HCT116 (cell line): Measurements from ENCODE around the gene EPB41L4A. TPM values are rescaled to one million over a fixed set of nuclear protein-coding genes. Genes with fewer than 3 reads are reported as not detected.
"Not testable (repeated sequence)": the region's sequence is repeated elsewhere in the genome, so short reads cannot be mapped to it uniquely, and the experiment has no call there.

Experiments
- ATAC-seq: fragments of 200-7000 bp; cut with Tn5 transposase; 2 replicates; pipeline ENCODE4 v1.9.1; 2020; ENCODE audit warnings: mild to moderate bottlenecking, moderate library complexity
- BruUV-seq: library from RNA; stranded (reverse); fragments of 400-500 nt; replicated peaks from 2 replicates; lab custom pipeline; 2021; lab: Mats Ljungman, UMichigan
- CTCF ChIA-PET: fragments of 300-600 bp; sonication (Branson Sonifier 250); formaldehyde crosslinking; loops from one replicate; lab custom pipeline; 2021; ENCODE audit warnings: antibody characterized with exemption; lab: Charles Lee
- POLR2A ChIA-PET: fragments of 300-600, 350-600 bp; sonication (Branson Sonifier 250); formaldehyde crosslinking; loops from one replicate; lab custom pipeline; 2021; ENCODE audit warnings: antibody characterized with exemption; lab: Charles Lee
- RAD21 ChIA-PET, 2 experiments: fragments of 300-600 bp; sonication (Branson Sonifier 250); formaldehyde crosslinking; loops; one replicate each; lab custom pipeline; 2023; ENCODE audit warnings: low total read pairs in 2 of 2; ENCODE audit not compliant: uncharacterized antibody in 2 of 2, unreplicated experiment in 2 of 2, low non-redundant PET in 1 of 2; lab: Charles Lee
- DNase-seq: peaks from one replicate; pipeline ENCODE4 v3.0.0-alpha.2; 2010; ENCODE audit warnings: low read depth, low spot score
- H2AFZ ChIP-seq: fragments of 200-600 bp; shearing (Covaris generic), sonication (generic); 2 replicates; pipeline ENCODE4 v1.6.1; 2017; ENCODE audit warnings: low read depth, mixed run types, mixed read lengths, antibody characterized with exemption, low read length; ENCODE audit not compliant: poor library complexity, severe bottlenecking
- H3K27ac ChIP-seq: 2 replicates; pipeline ENCODE4 v1.5.1; 2012; ENCODE audit warnings: low read depth, low read length
- H3K27me3 ChIP-seq: fragments of 200-600 bp; sonication (generic); 2 replicates; pipeline ENCODE4 v1.6.1; 2016; ENCODE audit warnings: mixed run types, low read length, mixed read lengths; ENCODE audit not compliant: insufficient read depth
- H3K36me3 ChIP-seq, 2 experiments: fragments of 200-500 bp in 1 of 2; fragments of 200-600 bp in 1 of 2; sonication (Bioruptor generic) in 1 of 2; sonication (generic) in 1 of 2; 2 replicates each; pipeline versions ENCODE4 v1.5.1 to v1.6.1; 2014 to 2016; ENCODE audit warnings: low read length in 2 of 2, inconsistent platforms in 1 of 2, mixed read lengths in 1 of 2, mixed run types in 1 of 2; ENCODE audit not compliant: insufficient read depth in 2 of 2, control insufficient read depth in 1 of 2
- H3K4me1 ChIP-seq, 2 experiments: fragments of 200-600 bp in 1 of 2; sonication (generic) in 1 of 2; 2 replicates each; pipeline versions ENCODE4 v1.5.1 to v1.6.1; 2012 to 2017; ENCODE audit warnings: low read length in 2 of 2, inconsistent platforms in 1 of 2, mild to moderate bottlenecking in 1 of 2, mixed read lengths in 1 of 2, mixed run types in 1 of 2, moderate library complexity in 1 of 2; ENCODE audit not compliant: insufficient read depth in 2 of 2, control insufficient read depth in 1 of 2
- H3K4me2 ChIP-seq: fragments of 200-600 bp; sonication (generic); 2 replicates; pipeline ENCODE4 v1.6.1; 2017; ENCODE audit warnings: mixed run types, low read length, mixed read lengths
- H3K4me3 ChIP-seq, 2 experiments: fragments of 200-600 bp in 1 of 2; sonication (generic) in 1 of 2; replicated peaks in 1 of 2; 2 replicates each; pipeline ENCODE4 v1.5.1; 2011 to 2016; ENCODE audit warnings: low read length in 2 of 2, control low read depth in 1 of 2, low read depth in 1 of 2, mild to moderate bottlenecking in 1 of 2, mixed read lengths in 1 of 2, mixed run types in 1 of 2
- H3K79me2 ChIP-seq: fragments of 200-600 bp; sonication (generic); 2 replicates; pipeline ENCODE4 v1.6.1; 2017; ENCODE audit warnings: mild to moderate bottlenecking, mixed run types, low read length, moderate library complexity, mixed read lengths; ENCODE audit not compliant: insufficient read depth
- H3K9ac ChIP-seq: fragments of 200-600 bp; sonication (generic); 2 replicates; pipeline ENCODE4 v1.6.1; 2016; ENCODE audit warnings: low read length, mixed read lengths
- H3K9me2 ChIP-seq: fragments of 200-600 bp; sonication (generic), shearing (Covaris generic); 2 replicates; pipeline ENCODE4 v1.6.1; 2017; ENCODE audit warnings: mixed run types, mild to moderate bottlenecking, moderate library complexity; ENCODE audit not compliant: insufficient read depth
- H3K9me3 ChIP-seq, 2 experiments: fragments of 200-500 bp in 1 of 2; fragments of 200-600 bp in 1 of 2; sonication (Bioruptor generic) in 1 of 2; sonication (generic) in 1 of 2; 2 replicates each; pipeline ENCODE4 v1.6.1; 2014 to 2017; ENCODE audit warnings: low read length in 2 of 2, mixed read lengths in 2 of 2, inconsistent platforms in 1 of 2, low read depth in 1 of 2, mild to moderate bottlenecking in 1 of 2, mixed run types in 1 of 2, moderate library complexity in 1 of 2; ENCODE audit not compliant: control insufficient read depth in 1 of 2, insufficient read depth in 1 of 2
- H4K20me1 ChIP-seq: fragments of 200-600 bp; sonication (generic), shearing (Covaris generic); 2 replicates; pipeline ENCODE4 v1.6.1; 2017; ENCODE audit warnings: mixed run types, mild to moderate bottlenecking, moderate library complexity; ENCODE audit not compliant: insufficient read depth
- ATF3 ChIP-seq: IDR thresholded peaks from 2 replicates; pipeline ENCODE4 v1.6.1; 2012
- CBX3 ChIP-seq: IDR thresholded peaks from 2 replicates; pipeline ENCODE4 v1.6.1; 2012; ENCODE audit warnings: low read depth
- CTCF ChIP-seq, 3 experiments: fragments of 200-600 bp in 1 of 3; sonication (generic) in 1 of 3; IDR thresholded peaks in 2 of 3; conservative IDR thresholded peaks in 1 of 3; 2 replicates each; pipeline ENCODE4 v1.5.1; 2012 to 2017; ENCODE audit warnings: low read depth in 2 of 3, low read length in 2 of 3, antibody characterized with exemption in 1 of 3, borderline replicate concordance in 1 of 3, control low read depth in 1 of 3, mild to moderate bottlenecking in 1 of 3, mixed read lengths in 1 of 3, mixed run types in 1 of 3, moderate library complexity in 1 of 3; ENCODE audit not compliant: insufficient read depth in 1 of 3
- EZH2phosphoT487 ChIP-seq: fragments of 200-600 bp; IDR thresholded peaks from 2 replicates; pipeline ENCODE4 v1.6.1; 2018; ENCODE audit warnings: antibody characterized with exemption, borderline replicate concordance
- FOSL1 ChIP-seq: IDR thresholded peaks from 2 replicates; pipeline ENCODE4 v1.6.1; 2012; ENCODE audit warnings: low read depth
- JUND ChIP-seq: IDR thresholded peaks from 2 replicates; pipeline ENCODE4 v1.6.1; 2012
- MAX ChIP-seq: IDR thresholded peaks from 2 replicates; pipeline ENCODE4 v1.6.1; 2012
- POLR2A ChIP-seq: IDR thresholded peaks from 2 replicates; pipeline ENCODE4 v1.7.0; 2011; ENCODE audit warnings: borderline replicate concordance; ENCODE audit not compliant: insufficient read depth, insufficient read length; ENCODE audit errors: extremely low read depth
- REST ChIP-seq: IDR thresholded peaks from 2 replicates; pipeline ENCODE4 v1.6.1; 2012; ENCODE audit warnings: low read depth
- SP1 ChIP-seq: IDR thresholded peaks from 2 replicates; pipeline ENCODE4 v1.6.1; 2012; ENCODE audit warnings: low read depth
- SRF ChIP-seq: IDR thresholded peaks from 2 replicates; pipeline ENCODE4 v1.6.1; 2012; ENCODE audit warnings: low read depth
- YY1 ChIP-seq: IDR thresholded peaks from 2 replicates; pipeline ENCODE4 v1.6.1; 2011; ENCODE audit warnings: low read length, low read depth, moderate library complexity, mild to moderate bottlenecking; ENCODE audit not compliant: insufficient replicate concordance; ENCODE audit errors: extremely low read depth
- intact Hi-C: fragments of 100-400 bp; cut with micrococcal nuclease; formaldehyde crosslinking; loops from 2 replicates; pipeline ENCODE4 v1.10.0; 2022
- total RNA-seq: library from RNA; stranded (reverse); gene quantifications from one replicate; pipeline ENCODE4 v1.2.1, GENCODE V29; 2021; ENCODE audit not compliant: unreplicated experiment

Gene EPB41L4A
- total RNA-seq, 1 experiment from 2014 or later, result 2.8 TPM

GRCh38 chr5:112367400-112367799 is 51.7 kb downstream of the EPB41L4A start (continued):
- no peak for TF ChIP-seq REST
- TF ChIP-seq EZH2phosphoT487, result no peak
- TF ChIP-seq SRF, result no peak
- TF ChIP-seq YY1, result no peak
- no peak for TF ChIP-seq SP1
- no peak for TF ChIP-seq JUND
- no peak for TF ChIP-seq FOSL1
- TF ChIP-seq ATF3, result no peak
- no peak for TF ChIP-seq CBX3
- TF ChIP-seq POLR2A, result no peak

- Histone ChIP-seq H3K4me1 (no peaks in the 10 kb centered on the region), H3K9me3 (no peaks in the 10 kb centered on the region), H3K36me3 (no peaks in the 10 kb centered on the region), H3K79me2 (no peaks in the 10 kb centered on the region), H3K4me2 (no peak overlapping the region), H2AFZ (no peak overlapping the region), H3K9ac (no peak overlapping the region), H4K20me1 (no peaks in the 10 kb centered on the region), H3K4me3 (no peak overlapping the region), H3K27ac (no peak overlapping the region), H3K27me3 (peaks cover 10% of the 10 kb centered on the region), H3K9me2 (no peaks in the 10 kb centered on the region)
- TF ChIP-seq CTCF (IDR thresholded peaks at IDR 0.05 in 2 of 3, conservative IDR thresholded peaks at IDR 0.05 in 1 of 3; ENCODE audit: borderline replicate concordance in 1 of 3, insufficient read depth in 1 of 3, low read depth in 2 of 3, low read length in 2 of 3) (peak in 2 of 3 experiments; percentile 65 to 69; a peak in 4 of 6 replicates), MAX (no peak)
- BruUV-seq, result no TSS peak
- ATAC-seq, result peak; percentile 99
- intact Hi-C loops, result no loop called here
- ChIA-PET POLR2A (no interaction called here), RAD21 (no interaction called here), CTCF (interaction anchor here (0.6 to 1.1 kb wide), 5 partner anchors 15 to 156 kb away, joined by 3 to 6 read pairs (median 3); no protein-coding TSS in a partner anchor)
- DNase-seq, result peak; percentile 26
Measured at GRCh38 chr5:112366987-112367386, 52.1 kb downstream of the EPB41L4A start.

GRCh38 chr5:112360740-112361139 is 58.3 kb downstream of the EPB41L4A start:
- H2AFZ ChIP-seq, H3K4me2 ChIP-seq, RAD21 ChIA-PET, intact Hi-C loops, H3K9me2 ChIP-seq, BruUV-seq, H3K36me3 ChIP-seq, H3K79me2 ChIP-seq, H3K4me1 ChIP-seq, H3K27me3 ChIP-seq, ATAC-seq, CTCF ChIA-PET, DNase-seq, POLR2A ChIA-PET, H3K9me3 ChIP-seq, H3K27ac ChIP-seq, H3K4me3 ChIP-seq, H4K20me1 ChIP-seq, H3K9ac ChIP-seq: not testable (repeated sequence)
